ENCODE measurements around the gene CALY.

DNA sequence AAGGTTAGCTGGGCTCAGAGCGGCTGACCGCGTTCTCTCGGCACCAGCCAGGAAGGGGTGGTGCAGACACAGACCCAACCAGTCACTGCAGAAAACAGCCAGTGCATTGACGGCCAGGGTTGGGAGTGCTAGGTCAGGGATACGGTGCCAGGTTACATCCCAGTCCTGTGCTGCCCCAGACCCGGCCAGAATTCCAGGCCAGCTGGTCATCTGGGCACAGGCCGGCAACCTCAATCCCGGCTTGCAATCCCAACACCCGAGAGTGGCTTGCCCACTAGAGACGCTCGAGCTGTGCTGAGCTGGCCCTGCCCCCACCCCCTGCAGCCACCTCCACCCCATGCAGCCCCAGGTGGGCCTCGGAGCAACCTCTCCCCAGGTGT is 14.2 kb upstream of the CALY start:
- TF ChIP-seq, protein P1, sequence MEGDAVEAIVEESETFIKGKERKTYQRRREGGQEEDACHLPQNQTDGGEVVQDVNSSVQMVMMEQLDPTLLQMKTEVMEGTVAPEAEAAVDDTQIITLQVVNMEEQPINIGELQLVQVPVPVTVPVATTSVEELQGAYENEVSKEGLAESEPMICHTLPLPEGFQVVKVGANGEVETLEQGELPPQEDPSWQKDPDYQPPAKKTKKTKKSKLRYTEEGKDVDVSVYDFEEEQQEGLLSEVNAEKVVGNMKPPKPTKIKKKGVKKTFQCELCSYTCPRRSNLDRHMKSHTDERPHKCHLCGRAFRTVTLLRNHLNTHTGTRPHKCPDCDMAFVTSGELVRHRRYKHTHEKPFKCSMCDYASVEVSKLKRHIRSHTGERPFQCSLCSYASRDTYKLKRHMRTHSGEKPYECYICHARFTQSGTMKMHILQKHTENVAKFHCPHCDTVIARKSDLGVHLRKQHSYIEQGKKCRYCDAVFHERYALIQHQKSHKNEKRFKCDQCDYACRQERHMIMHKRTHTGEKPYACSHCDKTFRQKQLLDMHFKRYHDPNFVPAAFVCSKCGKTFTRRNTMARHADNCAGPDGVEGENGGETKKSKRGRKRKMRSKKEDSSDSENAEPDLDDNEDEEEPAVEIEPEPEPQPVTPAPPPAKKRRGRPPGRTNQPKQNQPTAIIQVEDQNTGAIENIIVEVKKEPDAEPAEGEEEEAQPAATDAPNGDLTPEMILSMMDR (IDR thresholded peaks at IDR 0.05) = no peak
- no peak for TF ChIP-seq POLR2A (IDR thresholded peaks at IDR 0.05; ENCODE audit: low read length)
- no peak for TF ChIP-seq HOXB5 (CRISPR knock-in tag; IDR thresholded peaks at IDR 0.05)
